DMS79 treated with DMSO at 0.1 percent for 48 hours (cell line): Measurements from ENCODE around the gene ZBTB48.

ENCODE experiments used
- DNase-seq: peaks from one replicate; lab custom pipeline; 2025; lab: John Stamatoyannopoulos, UW

The ZBTB48 gene

DNA sequence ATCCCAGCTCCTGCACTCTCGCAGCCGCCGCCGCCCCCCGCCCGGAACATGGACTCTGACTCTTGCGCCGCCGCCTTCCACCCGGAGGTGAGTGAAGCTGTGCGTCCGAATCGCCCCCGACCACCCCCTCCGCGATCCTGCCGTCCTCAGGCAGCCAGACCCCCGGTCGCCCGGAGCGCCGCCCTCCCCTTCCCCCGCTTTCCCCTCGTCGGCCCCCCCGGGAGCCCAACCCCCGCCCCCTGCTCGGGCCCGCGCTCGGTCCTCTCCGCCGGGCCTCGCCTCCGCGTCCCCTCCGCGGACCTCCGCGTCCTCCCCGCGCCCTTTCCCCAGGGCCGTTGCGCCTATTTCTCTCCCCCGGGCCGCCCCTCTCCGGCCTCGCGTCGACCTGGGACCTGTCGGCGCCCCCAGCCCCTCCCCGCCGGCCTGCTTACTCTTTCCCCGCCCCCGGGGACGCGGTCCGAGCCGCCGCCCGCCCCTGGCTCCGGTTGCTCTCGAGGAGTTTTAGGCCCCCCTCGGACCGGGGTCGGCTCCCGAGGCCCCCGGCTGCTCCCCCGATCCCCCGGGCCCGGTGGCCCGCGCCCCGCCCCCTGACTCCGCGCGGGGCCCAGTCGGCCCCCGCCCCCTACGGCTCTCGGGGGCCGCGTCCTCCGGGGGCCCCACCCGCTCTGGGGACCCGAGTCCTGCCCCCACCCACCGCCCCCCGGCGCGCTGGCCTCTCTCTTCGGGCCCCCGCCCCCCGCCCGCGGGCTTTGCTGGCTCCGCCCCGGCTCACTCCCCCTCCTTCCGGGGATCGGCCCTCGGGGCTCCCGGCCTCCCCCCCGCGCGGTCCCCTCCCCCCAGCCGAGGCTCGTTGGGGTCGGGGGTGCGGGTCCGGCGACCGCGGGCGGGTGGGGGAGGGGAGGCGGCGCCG is 34.5 kb downstream of the ZBTB48 start:
- DNase-seq, result no peak

DNA sequence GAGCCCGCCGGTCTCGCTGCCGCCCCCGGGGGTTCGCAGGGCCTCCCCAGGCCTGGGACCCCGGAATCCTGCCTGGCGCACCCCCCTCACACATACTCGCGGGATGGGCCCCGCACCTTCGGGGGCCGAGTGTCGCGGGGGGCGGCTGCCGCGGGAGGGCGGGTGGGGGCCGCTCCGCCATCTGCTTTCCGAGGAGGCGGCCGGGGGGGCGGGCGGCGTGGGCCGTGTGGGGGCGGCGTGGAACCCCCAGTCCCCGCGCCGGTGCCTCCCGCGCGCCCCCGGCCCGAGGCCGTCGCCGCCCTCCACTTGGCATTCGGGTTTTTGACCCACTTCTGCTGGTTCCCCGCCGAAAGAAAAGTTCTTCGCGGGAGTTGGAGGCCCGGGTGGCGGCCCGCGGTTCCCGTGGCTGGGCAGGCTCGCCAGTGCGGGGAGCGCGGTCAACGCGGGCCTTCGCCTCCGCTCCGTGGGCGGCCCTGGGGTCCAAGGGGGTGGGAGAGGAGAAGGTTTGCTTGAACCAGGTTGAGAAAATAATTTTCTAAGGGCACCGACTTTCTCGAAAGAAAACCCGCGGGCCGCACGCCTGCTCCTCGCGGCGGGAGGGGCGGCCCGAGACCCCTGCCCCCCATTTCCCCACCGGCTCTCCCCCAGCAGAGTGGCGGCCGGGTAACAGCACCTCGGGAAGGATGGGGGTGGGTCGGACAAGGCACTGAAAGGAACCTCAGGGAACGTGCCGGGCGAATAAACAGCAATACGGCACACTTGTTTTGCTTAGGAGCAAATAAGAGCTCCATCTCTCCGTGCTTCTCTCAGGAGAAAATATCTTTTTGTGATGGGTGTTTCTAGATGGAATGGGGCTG is 35.4 kb downstream of the ZBTB48 start:
- DNase-seq, result no peak

DNA sequence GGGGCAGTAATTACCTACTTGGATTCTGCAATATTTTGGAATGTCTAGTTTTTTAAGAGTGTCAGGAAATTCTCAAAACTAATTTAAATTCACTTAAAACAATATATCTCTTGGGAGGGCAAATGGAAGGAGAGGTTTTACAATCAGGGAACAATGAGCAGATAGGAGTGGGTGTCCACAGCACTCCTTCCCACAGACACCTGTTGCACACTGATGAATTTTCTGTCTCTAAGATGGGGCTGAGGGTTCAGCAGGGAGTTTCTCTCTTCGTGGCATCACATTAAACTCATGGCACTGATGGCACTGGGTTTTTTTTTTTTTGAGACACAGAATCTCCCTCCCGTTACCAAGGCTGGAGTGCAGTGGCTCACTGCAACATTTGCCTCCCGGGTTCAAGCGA is 39.3 kb downstream of the ZBTB48 start:
- no peak for DNase-seq

DNA sequence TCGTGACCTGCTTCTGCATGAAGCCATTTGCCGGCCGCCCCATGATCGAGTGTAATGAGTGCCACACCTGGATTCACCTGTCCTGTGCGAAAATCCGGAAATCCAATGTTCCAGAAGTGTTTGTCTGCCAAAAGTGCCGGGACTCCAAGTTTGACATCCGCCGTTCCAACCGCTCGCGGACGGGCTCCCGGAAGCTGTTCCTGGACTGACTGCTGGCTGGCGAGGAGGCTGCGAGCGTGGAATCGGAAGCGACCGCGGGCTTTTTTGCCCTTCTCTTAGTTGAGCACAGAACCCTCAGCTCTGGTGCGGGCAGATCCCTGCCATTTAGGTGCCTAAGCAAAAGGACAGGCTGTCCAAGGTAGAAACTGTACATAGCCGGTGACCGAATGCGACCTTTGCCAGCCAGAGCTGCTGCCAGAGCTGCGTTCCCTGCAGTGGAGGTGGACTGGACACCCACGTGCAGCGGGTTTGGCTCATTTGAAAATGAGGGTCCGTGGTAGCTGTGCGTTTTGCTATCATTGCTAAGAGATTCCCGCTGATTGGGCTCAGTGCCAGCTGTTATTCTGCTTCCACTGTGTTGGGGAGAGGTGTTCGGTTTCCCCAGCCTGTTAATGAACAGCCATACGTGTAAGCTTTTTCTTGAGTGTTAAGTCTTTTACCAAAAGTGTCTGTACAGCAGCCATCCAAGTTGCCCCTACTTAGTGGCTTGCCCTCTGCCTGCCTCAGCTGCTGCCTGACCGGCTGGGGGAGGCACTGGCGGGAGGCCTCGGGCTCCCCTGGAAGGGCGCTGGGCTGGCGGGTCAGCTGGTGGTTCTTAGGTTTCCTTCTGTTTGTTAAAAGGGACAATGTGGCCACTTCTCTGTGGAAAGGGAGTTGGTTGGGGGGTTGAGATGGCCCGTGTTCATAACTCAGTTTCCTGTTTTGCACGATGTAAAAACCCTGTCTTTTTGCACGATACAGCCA is 41.9 kb downstream of the ZBTB48 start:
- DNase-seq, result no peak

DNA sequence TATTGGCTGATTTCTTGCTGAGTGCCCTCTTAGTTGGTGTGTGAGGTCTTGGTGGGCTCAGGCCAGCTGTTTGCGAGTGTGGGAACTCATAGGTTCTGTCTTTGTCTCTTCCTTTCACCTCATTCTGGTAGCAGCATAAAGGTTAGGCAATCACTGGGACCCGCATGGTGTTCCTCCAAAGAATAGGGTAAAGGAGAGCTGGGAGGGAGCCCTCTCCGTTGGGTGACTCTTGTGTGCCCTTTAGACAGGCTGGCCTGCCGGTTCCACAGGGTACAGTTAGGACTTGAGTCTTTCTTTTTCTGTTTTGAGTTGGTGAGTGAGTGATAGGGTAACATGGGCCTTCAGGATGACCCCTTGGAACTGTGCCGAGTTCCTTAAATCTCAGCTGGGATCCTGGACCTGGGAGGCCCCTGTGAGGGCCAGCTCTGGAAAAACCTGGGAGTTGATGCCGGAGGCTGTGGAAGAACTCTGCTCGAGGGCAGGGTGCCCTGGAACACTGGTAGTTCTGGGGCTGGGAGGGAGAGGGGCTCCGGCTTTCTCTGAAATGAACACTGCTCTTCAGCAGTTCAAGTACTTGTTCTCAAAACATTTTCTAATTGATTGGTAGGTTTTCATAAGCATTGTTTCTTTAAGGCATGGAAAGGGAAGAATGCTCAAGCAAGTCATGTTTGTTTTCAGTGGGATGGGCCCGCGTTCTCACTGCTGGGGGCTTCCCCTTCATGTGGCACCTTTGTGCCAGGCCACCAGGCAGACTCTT is 42.8 kb downstream of the ZBTB48 start:
- DNase-seq, result no peak

DNA sequence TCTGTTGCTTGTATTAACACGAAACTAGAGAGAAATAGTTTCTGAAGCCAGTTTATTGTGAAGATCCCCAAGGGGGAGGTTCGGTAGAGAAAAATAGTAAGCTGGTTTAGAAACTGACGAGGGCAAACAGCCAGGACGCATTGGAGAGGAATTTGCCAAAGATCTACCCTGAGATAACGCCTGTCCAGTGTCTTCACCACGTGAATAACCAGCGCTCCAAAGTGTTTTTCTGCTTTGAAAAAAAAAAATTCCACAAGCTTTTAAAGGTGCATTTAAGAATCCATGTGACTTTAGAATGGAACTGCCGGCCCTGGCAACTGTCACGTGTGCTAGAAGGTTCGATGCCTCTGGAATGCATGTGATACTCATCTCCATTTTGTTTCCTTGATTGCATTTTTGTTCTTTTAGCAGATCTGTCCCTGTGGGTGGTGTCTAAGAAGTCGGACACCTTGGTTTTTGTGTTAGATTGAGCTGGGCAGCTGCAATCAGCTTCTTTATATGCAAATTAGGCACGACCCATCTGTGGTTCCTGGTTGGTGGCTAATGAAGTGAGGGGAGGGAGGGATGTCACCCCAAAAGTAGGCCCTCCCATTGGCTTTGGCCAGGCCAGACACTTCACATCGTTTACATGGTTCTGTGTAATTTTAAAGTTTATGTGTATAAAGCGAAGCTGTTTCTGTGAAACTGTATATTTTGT is 43.6 kb downstream of the ZBTB48 start:
- DNase-seq, result no peak

DNA sequence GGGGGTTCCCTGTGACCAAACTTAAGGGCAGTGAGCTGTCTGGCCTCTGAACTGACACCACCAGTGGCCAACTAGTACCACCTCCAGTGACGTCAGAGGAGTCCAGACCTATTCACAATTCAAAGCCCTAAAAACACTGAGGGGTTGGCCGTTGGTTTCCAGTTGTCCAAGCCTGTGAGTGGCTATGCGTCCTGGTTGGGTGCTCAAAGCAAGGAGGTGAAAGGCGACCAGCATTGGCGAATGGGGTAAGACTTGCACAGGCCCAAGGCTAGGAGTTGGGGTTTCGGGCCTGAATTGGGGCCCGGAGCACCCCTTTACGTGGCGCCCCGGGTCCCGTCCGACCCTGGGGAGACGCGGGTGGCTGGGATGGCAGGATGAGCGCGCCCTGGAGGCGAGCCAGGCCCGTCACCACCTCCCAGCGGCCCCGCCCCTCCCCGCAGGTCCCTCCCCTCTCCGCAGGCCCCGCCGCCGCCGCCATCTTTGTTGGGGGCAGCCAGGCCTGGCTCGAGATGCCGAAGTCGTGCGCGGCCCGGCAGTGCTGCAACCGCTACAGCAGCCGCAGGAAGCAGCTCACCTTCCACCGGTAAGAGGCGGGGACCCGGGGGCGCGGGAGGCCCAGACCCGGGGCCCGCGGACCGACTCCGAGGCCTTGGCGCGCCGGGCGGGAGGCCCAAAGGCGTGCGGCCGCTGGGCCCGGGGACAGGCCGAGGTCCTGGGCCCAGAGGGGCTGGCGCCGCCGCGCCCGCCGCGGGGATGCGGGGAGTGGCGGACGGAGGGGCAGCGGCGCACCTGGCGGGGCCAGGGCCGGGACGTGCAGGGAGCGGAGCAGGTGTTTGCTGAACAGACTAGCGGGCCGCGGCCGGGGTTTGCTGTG is 45.2 kb downstream of the ZBTB48 start, which contains the start of gene THAP3:
TSS of gene THAP3 (plus strand) at position 159 of the 874 bp plus-strand sequence. CDS start at position 510, 351 bp downstream.
- peak; percentile 65 for DNase-seq

DNA sequence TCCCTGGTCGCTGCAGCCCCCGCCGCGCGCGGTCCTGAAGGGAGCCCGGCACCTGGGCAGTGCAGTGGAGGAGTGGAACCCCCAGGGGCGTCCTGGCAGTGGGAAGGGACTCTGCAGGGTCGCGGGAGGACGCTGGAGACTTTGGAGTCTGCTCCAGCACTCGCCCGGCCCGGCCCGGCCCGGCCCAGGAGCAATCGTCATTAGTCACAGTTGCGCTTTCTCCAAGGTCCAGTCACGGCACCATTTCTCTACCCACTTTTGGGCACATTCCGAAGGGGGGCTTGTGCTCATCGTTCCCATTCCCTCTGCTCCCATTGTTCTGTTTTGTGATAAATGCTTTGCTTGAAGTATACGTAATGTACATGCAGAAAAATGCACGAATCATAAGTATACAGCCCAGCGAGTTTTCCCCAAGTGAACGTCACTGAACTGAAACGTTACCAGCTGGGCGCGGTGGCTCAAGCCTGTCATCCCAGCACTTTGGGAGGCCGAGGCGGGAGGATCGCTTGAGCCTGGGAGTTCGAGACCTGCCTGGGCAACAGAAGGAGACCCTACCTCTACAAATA is 45.9 kb downstream of the ZBTB48 start:
- DNase-seq, result no peak

DNA sequence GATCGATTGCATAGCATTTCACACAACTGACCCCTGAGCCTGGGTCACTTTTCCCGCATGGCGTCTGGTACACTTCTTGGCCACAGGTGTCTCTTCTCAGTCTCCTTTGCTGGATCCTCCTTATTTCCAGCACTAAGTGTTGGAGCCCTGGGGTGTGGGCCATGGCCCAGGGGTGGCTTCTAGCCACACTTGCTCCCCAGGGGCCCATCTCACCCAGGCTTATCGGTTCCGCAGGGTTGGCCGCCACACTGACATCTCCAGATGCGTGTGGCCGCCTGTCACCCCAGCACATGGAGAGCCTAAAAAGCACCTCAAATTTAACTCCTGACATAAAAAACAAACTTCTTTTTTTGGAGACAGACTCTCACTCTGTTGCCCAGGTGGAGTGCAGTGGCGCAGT is 47.2 kb downstream of the ZBTB48 start:
- DNase-seq, result no peak

DNA sequence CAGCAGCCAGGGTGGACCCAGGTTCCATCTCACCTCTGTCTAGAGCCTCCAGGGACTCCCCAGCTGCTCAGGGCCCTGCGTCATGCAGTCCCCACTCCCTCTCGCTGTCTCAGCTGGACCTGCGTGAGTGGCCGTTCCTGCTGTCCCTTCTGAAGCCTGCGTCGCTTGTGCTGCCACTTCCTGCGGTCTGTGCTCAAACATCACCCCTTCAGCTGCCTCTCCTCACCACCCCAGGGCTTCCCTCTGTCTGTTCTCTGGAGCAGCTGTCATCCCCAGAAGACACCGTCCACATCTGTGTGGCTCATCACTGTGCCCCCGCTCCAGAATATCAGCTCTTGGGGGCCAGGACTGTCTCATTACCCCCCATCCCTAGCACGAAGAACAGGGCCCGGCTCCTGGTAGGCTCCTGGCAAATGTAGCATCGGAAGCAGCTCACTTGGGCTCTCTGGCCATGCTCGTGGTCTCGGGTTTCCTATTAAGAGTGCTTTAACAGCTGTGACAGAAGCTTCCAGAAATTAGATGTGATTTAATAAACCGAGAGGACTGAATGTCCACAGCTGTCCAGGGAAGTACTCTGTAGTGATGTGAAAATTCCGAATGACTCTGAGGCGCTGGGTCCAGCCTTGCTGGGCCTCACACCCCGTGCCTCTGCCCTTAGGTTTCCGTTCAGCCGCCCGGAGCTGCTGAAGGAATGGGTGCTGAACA is 48.2 kb downstream of the ZBTB48 start:
- DNase-seq, result no peak

DNA sequence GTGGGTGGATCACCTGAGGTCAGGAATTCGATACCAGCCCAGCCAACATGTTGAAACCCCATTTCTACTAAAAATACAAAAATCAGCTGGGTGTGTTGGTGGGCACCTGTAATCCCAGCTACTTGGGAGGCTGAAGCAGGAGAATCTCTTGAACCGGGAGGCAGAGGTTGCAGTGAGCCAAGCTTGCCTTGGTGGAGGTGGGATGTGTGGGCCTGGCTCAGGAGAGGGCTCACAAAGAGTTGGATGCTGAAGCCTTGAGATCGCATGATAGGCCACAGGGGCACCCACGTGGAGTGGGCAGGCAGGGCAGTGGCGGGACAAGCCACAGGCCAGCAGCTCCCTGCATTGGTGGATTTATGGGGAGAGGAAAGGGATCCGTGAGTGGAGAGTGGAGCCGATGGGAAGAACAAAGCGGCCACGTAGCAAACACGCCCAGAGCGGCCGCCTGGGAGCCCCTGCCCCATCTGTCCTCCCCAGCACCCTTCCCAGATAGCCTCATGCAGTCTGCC is 49.2 kb downstream of the ZBTB48 start:
- no peak for DNase-seq

DNA sequence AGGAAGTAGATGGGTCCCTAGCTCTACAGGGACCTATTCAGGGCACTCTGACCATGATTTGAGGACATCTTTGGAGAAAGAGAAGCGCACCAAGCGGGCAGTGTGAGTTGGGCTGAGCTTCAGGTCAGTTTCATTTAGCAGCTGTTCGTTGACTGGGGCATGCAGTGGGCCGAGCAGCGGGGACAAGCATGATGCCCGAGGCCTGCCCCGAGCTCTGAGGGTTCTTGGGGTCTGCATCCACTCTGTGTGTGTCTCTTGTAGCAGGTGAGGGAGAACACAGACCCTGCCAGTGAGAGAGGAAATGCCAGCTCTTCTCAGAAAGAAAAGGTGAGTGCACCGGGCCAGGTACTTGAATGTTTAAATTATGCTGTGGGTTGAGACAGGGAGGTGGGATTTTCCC is 50.2 kb downstream of the ZBTB48 start:
- no peak for DNase-seq

DNA sequence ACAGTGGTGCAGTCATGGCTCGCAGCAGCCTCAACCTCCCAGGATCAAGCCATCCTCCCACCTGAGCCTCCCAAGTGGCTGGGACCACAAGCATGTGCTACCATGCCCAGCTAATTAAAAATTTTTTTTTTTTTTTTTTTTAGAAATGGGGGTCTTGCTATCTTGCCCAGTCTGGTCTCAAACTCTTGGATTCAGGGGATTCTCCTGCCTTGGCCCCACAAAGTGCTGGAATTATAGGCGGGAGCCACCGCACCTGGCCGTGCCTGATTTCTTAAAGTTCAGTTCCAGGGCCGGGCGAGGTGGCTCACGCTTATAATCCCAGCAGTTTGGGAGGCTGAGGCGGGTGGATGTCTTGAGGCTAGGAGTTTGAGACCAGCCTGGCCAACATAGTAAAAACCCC is 51.3 kb downstream of the ZBTB48 start:
- DNase-seq, result no peak

DNA sequence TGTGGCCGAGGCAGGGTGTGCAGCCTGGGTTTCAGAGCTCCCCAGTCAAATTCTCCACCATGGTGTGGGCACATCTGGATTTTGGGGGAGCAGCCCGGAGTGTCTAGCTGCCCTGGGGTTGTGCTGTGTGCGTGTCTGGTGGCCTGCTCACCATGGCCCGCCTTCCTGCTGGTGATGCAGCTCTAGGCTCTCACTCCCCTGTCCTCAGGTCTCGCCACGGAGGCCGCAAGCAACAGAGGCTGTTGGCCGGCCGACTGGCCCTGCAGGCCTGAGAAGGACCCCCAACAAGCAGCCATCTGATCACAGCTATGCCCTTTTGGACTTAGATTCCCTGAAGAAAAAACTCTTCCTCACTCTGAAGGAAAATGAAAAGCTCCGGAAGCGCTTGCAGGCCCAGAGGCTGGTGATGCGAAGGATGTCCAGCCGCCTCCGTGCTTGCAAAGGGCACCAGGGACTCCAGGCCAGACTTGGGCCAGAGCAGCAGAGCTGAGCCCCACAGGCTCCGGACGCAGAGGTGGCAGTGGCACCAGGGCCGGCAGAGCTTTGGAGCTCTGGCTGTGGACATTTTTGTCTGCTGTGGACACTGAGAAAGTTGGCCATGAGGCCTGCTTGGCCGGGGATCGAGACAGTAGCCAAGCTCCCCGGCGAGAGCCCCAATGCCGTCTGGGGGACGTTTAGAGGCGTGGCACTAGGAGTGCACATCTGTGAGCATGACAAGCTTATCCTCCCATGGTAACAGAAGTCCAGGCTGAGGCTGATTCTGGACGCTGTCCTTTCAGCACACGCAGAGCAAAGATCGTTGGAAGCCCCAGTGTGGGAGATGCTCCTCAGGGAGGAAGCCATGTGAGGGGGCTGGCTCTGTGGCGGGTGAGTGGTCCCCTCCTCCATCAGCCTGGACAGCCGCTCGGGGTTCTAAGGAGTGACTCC is 53.1 kb downstream of the ZBTB48 start:
- DNase-seq, result no peak

DNA sequence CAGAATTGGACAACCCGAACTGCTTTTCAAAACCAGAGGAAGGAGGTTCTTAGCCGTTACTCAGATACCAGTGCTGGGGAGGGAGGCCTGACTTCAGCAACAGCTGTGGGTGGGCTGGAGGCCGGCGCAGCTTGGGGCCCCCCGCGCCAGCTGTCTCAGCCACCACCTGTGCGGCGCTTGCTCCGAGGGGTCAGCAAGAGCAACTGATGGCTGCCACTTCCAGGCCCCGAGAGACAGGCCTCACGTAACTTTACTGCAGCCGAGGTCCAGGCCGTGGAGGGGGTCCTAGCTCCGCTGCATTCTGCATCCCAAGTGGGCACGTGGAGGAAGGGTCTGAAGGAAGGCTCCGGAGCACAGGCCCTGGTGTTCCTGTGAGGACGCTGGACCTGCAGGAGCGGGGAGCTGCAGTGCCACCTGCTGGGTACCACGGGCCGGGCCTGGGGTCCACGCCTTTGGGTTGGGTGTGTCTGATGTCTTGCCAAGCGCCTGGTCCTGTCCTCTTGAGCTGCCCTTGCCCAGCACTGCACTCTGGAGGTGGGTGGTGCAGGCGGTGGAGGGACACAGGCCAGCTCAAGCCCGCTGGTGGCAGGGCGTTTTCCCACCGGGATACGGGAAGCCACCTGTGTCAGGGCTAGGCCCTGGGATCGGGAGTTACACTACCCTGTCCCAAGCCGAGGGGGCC is 54.7 kb downstream of the ZBTB48 start:
- no peak for DNase-seq

DNA sequence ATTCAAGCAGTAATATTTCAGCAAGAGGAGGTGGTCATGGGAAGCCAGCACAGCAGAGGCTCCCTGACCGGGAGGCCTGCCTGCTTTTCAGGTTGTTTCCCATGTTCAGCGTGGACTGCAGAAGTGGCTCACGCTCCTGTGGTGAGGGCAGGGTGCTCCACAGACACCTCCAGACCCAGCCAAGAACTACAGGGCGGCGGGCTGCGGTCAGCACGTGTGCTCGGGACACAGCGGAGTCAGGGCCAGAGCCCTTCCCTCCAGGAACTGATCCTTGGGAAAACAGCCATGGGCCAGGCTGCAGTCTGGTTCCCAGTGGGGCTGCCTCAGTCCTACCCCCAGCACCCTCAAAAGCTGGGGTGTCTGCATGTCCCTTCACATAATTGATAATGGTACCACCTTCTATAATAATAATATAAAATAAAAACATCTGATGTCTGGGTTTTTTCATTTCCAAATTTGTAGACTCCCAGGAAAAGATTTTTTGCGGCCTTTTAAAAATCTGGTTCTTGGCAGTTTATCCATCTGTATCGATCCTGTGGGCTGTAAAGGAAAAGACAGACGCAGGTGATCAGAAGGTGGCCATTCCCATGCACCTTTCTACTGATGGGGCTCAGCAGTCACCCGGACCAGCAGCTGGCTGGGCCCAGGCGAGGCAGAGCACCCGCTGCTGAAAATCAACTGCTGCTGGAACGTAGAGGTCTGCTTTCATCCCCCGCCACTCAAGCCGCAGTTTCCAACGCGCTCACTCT is 55.5 kb downstream of the ZBTB48 start:
- DNase-seq, result no peak
